ENCODE data around the gene SDK2.

Gene SDK2

DNA sequence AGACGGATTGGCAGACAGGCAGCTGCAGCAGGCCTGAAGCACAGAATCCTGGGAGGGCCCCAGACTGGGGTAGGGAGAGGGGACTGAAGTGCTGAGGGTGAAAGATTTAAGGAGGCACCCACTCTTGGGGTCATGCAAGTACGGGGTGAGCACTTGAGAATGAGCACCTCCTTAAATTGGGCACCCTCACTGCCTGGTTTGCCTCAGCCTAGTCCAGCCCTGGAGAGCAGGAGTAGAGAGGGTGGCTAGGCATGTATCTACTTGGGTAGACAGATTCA is 178.4 kb downstream of the SDK2 start:
- no peaks in the 10 kb centered on the region for H4K20me1 ChIP-seq (ENCODE audit: control insufficient read depth, insufficient read depth, low read depth, low read length)
- TF ChIP-seq, protein P1, sequence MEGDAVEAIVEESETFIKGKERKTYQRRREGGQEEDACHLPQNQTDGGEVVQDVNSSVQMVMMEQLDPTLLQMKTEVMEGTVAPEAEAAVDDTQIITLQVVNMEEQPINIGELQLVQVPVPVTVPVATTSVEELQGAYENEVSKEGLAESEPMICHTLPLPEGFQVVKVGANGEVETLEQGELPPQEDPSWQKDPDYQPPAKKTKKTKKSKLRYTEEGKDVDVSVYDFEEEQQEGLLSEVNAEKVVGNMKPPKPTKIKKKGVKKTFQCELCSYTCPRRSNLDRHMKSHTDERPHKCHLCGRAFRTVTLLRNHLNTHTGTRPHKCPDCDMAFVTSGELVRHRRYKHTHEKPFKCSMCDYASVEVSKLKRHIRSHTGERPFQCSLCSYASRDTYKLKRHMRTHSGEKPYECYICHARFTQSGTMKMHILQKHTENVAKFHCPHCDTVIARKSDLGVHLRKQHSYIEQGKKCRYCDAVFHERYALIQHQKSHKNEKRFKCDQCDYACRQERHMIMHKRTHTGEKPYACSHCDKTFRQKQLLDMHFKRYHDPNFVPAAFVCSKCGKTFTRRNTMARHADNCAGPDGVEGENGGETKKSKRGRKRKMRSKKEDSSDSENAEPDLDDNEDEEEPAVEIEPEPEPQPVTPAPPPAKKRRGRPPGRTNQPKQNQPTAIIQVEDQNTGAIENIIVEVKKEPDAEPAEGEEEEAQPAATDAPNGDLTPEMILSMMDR (IDR thresholded peaks at IDR 0.05; ENCODE audit: low read depth, low read length, poor library complexity, severe bottlenecking), result no peak
- no peak for TF ChIP-seq EZH2phosphoT487 (IDR thresholded peaks at IDR 0.05; ENCODE audit: borderline replicate concordance, low read length)
- no peaks in the 10 kb centered on the region for H3K79me2 ChIP-seq (ENCODE audit: control insufficient read depth, low read length)
- H3K27me3 ChIP-seq (ENCODE audit: control insufficient read depth, low read length), result peaks cover 5% of the 10 kb centered on the region; the same call in 1 of the 2 replicates
- H3K4me3 ChIP-seq (ENCODE audit: low read length), result no peak overlapping the region
- no peaks in the 10 kb centered on the region for H3K9me3 ChIP-seq (ENCODE audit: control insufficient read depth, insufficient read depth, low read length)
- no peaks in the 10 kb centered on the region for H3K9me2 ChIP-seq (replicated peaks; ENCODE audit: control insufficient read depth, low read length)
- no peak overlapping the region for H3K4me2 ChIP-seq (ENCODE audit: low read length)
- no peak overlapping the region for H3K27ac ChIP-seq (ENCODE audit: low read depth, low read length)
- H3K4me1 ChIP-seq (ENCODE audit: control insufficient read depth, low read length), result 0 out of 2 replicates have a peak, but pooled peaks cover 3% of the 10 kb centered on the region
- no peaks in the 10 kb centered on the region for H3K36me3 ChIP-seq (ENCODE audit: control insufficient read depth, low read length)
- H3F3A ChIP-seq (ENCODE audit: control insufficient read depth, insufficient read depth), result no peaks in the 10 kb centered on the region

DNA sequence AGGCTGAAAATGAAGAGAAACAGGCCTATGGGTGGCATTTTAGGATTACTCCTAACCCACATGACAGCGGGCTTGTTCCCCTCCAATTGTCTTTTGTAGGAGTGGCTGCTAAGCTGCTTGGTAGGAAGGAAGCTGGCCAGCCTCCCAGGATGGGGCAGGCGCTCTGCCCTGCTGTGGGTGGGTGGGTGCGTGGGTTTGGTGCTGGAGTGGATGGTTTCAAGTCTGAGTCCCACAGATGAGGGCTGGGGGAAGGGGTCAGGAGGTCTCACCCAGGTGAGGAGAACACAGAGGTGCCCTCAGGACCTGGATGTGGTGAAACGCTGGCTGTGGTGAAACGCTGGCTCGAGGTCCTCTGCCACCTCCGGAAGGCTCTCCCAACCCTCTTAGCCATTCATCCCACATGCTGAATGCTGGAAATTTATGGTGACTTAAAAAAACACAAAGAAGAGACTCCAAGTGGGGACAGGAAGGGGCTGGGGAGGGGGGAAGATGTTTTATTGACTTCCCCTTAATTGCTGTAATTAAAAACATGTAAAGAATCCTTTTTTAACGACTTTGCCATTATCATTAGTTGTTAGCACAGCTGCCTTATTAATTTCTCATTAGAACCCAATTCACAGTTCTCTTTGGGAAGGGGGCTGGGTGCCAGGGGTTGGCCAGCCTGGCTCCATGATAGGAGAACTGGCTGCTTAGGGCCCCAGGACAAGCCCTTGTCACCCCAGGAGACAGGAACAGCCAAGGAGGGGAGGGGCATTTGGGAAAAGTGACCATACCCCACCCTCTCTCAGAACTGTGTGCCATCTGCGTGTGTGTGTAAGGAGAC is 178.9 kb downstream of the SDK2 start:
- Histone ChIP-seq H3K79me2 (ENCODE audit: control insufficient read depth, low read length) (no peaks in the 10 kb centered on the region), H3K27ac (ENCODE audit: low read depth, low read length) (no peak overlapping the region), H3K4me2 (ENCODE audit: low read length) (no peak overlapping the region), H3K4me3 (ENCODE audit: low read length) (no peak overlapping the region), H3K4me1 (ENCODE audit: control insufficient read depth, low read length) (0 out of 2 replicates have a peak, but pooled peaks cover 3% of the 10 kb centered on the region), H4K20me1 (ENCODE audit: control insufficient read depth, insufficient read depth, low read depth, low read length) (no peaks in the 10 kb centered on the region), H3K27me3 (ENCODE audit: control insufficient read depth, low read length) (peaks cover 5% of the 10 kb centered on the region; the same call in 1 of the 2 replicates), H3K9me2 (replicated peaks; ENCODE audit: control insufficient read depth, low read length) (no peaks in the 10 kb centered on the region), H3K9me3 (ENCODE audit: control insufficient read depth, insufficient read depth, low read length) (no peaks in the 10 kb centered on the region), H3F3A (ENCODE audit: control insufficient read depth, insufficient read depth) (no peaks in the 10 kb centered on the region), H3K36me3 (ENCODE audit: control insufficient read depth, low read length) (no peaks in the 10 kb centered on the region)
- TF ChIP-seq, protein P1 (IDR thresholded peaks at IDR 0.05; ENCODE audit: low read depth, low read length, poor library complexity, severe bottlenecking), result no peak
- no peak for TF ChIP-seq EZH2phosphoT487 (IDR thresholded peaks at IDR 0.05; ENCODE audit: borderline replicate concordance, low read length)

DNA sequence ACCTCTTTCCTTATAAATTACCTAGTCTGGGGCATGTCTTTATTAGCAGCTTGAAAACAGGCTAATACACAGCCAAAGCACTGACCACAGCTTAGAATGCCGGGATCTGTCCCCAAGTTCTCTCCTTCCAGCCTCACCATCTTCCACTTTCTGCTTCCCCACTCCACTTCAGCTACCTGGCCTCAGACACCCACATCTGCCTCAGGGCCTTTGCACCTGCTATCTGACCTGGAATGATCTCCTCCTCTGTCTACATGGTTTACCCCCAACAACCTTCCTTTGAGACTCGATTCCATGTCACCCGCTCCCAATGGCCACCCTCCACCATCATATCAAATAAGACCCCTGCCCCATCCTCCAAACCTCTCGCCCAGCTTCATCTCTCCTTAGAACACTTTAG is 179.8 kb downstream of the SDK2 start:
- Histone ChIP-seq H3K27ac (ENCODE audit: low read depth, low read length) (no peak overlapping the region), H3K4me2 (ENCODE audit: low read length) (no peak overlapping the region), H3K9me2 (replicated peaks; ENCODE audit: control insufficient read depth, low read length) (no peaks in the 10 kb centered on the region), H3K9me3 (ENCODE audit: control insufficient read depth, insufficient read depth, low read length) (no peaks in the 10 kb centered on the region), H3K4me1 (ENCODE audit: control insufficient read depth, low read length) (0 out of 2 replicates have a peak, but pooled peaks cover 3% of the 10 kb centered on the region), H4K20me1 (ENCODE audit: control insufficient read depth, insufficient read depth, low read depth, low read length) (no peaks in the 10 kb centered on the region), H3K4me3 (ENCODE audit: low read length) (no peak overlapping the region), H3K36me3 (ENCODE audit: control insufficient read depth, low read length) (no peaks in the 10 kb centered on the region), H3K27me3 (ENCODE audit: control insufficient read depth, low read length) (peaks cover 5% of the 10 kb centered on the region; the same call in 1 of the 2 replicates), H3F3A (ENCODE audit: control insufficient read depth, insufficient read depth) (no peaks in the 10 kb centered on the region), H3K79me2 (ENCODE audit: control insufficient read depth, low read length) (no peaks in the 10 kb centered on the region)
- TF ChIP-seq, protein P1 (IDR thresholded peaks at IDR 0.05; ENCODE audit: low read depth, low read length, poor library complexity, severe bottlenecking), result no peak
- TF ChIP-seq EZH2phosphoT487 (IDR thresholded peaks at IDR 0.05; ENCODE audit: borderline replicate concordance, low read length), result no peak

Measured in DOHH2 (cell line).